CD4-positive, CD25-positive, alpha-beta regulatory T cell (primary cell): ENCODE measurements around the gene ZNF81. TPM values are rescaled to one million over a fixed set of nuclear protein-coding genes. Genes with fewer than 3 reads are reported as not detected.

Experiments used
- ATAC-seq, 2 donors: fragments of 150-1000 bp; cut with Tn5 transposase; one replicate each; pipeline ENCODE4 v1.10.0; 2021; ENCODE audit warnings: low read depth in 2 of 2, moderate number of reproducible peaks in 2 of 2, moderate library complexity in 1 of 2
- DNase-seq, 3 donors: peaks; one replicate each; pipeline versions ENCODE4 v3.0.0 to v3.0.0-alpha.2; 2012 to 2022; ENCODE audit warnings: mixed read lengths in 1 of 3
- H3K27ac ChIP-seq: one replicate; pipeline ENCODE4 v1.7.0; 2013; ENCODE audit warnings: mild to moderate bottlenecking, low read length; ENCODE audit not compliant: insufficient read depth, poor library complexity, severe bottlenecking
- H3K27me3 ChIP-seq: one replicate; pipeline ENCODE4 v1.7.0; 2013; ENCODE audit warnings: low read length; ENCODE audit not compliant: control insufficient read depth, insufficient read depth
- H3K36me3 ChIP-seq: one replicate; pipeline ENCODE4 v1.7.0; 2013; ENCODE audit warnings: mild to moderate bottlenecking, low read length, moderate library complexity; ENCODE audit not compliant: control insufficient read depth, insufficient read depth
- H3K4me1 ChIP-seq: 2 replicates; pipeline ENCODE4 v1.7.0; 2013; ENCODE audit warnings: mild to moderate bottlenecking, low read length; ENCODE audit not compliant: insufficient read depth, control insufficient read depth, poor library complexity, severe bottlenecking
- H3K4me3 ChIP-seq: one replicate; pipeline ENCODE4 v1.7.0; 2013; ENCODE audit warnings: low read depth, mild to moderate bottlenecking, low read length, moderate library complexity
- H3K9me3 ChIP-seq, 2 experiments: 1 replicate in 1 of 2; 2 replicates in 1 of 2; pipeline ENCODE4 v1.7.0; 2013; ENCODE audit warnings: low read length in 2 of 2, mild to moderate bottlenecking in 1 of 2, moderate library complexity in 1 of 2; ENCODE audit not compliant: control insufficient read depth in 2 of 2
- H3K27ac Mint-ChIP-seq, 3 donors: one replicate each; pipeline ENCODE4 v1.8.0; 2020 to 2022; ENCODE audit warnings: mild to moderate bottlenecking in 3 of 3, mixed read lengths in 3 of 3, moderate library complexity in 2 of 3
- H3K27me3 Mint-ChIP-seq: one replicate; pipeline ENCODE4 v1.8.0; 2022; ENCODE audit warnings: mild to moderate bottlenecking, mixed read lengths
- H3K36me3 Mint-ChIP-seq: one replicate; pipeline ENCODE4 v1.8.0; 2020; ENCODE audit warnings: mixed read lengths
- H3K4me1 Mint-ChIP-seq, 4 donors: one replicate each; pipeline ENCODE4 v1.8.0; 2020 to 2022; ENCODE audit warnings: mixed read lengths in 4 of 4, mild to moderate bottlenecking in 1 of 4
- H3K4me3 Mint-ChIP-seq, 4 donors: one replicate each; pipeline ENCODE4 v1.8.0; 2020 to 2022; ENCODE audit warnings: mild to moderate bottlenecking in 4 of 4, mixed read lengths in 4 of 4, moderate library complexity in 3 of 4
- H3K9me3 Mint-ChIP-seq, 7 donors: one replicate each; pipeline ENCODE4 v1.8.0; 2020 to 2022; ENCODE audit warnings: mixed read lengths in 7 of 7, mild to moderate bottlenecking in 3 of 7, moderate library complexity in 2 of 7
- polyA plus RNA-seq, 4 donors: library from polyadenylated mRNA; unstranded; fragments of 300-500 nt; fragmentation: Illumina TruSeq; gene quantifications; one replicate each; pipeline ENCODE4 v1.2.3, GENCODE V29; 2021
- total RNA-seq: library from RNA; stranded (reverse); gene quantifications from one replicate; pipeline ENCODE4 v1.2.3, GENCODE V29; 2022

Gene ZNF81
- total and polyA plus RNA-seq, 5 donors from 2014 or later = 1.8 to 10.9 (median 3.0) TPM

DNA sequence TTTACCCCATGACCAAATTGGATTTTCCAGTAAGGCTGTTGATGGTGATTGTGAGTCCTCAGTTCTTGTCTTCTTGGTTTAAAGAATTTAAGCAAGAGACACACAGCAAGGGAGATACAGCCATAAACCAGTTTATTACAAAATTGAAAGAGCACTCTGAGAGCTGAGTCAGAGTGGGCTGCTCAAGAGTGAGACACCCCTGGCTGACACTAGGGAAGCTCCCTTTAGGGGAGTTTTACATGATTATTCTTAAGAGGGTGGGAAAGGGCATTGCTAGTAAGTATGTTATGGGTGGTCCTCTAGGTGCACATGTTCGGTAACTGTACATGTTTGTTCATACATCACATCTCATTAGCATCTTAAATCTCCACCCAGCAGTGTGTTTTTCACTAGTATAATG lies 18.8 kb upstream of the ZNF81 start:
- H3K4me3 Mint-ChIP-seq = no peak overlapping the region
- H3K9me3 Mint-ChIP-seq = no peaks in the 10 kb centered on the region
- no peaks in the 10 kb centered on the region for H3K27me3 ChIP-seq
- H3K4me1 ChIP-seq = no peaks in the 10 kb centered on the region
- no peak overlapping the region for H3K4me3 ChIP-seq
- H3K27ac ChIP-seq = no peak overlapping the region
- DNase-seq (no peak), ATAC-seq (no peak)
- H3K27ac Mint-ChIP-seq = no peak overlapping the region
- H3K36me3 Mint-ChIP-seq = peaks cover 3% of the 10 kb centered on the region
- H3K27me3 Mint-ChIP-seq = no peaks in the 10 kb centered on the region
- no peaks in the 10 kb centered on the region for H3K36me3 ChIP-seq
- peaks cover 0 to 13% (median 3%) of the 10 kb centered on the region in 4 donors for H3K4me1 Mint-ChIP-seq
- no peaks in the 10 kb centered on the region for H3K9me3 ChIP-seq

DNA sequence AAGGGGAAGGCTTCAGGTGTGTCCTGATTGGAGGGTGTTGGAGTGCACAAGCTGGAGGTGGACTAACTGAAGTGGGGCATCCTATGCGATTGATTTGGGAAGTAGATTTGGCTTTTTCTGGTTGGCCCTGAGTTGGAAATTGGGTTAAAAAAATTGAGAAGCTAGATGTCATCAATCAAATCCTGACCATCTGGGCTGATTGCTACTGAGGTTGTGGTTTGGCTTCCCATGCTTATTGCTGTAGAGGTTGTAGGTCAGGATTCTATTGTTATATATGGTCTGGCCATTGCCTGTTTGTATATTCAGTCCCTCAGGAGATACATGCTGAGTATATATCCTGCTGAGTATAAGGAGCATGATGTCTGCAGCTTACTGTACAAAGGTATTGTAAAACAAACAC lies 7.7 kb upstream of the ZNF81 start:
- Histone ChIP-seq H3K27ac (no peak overlapping the region), H3K4me1 (no peaks in the 10 kb centered on the region), H3K36me3 (no peaks in the 10 kb centered on the region), H3K9me3 (no peaks in the 10 kb centered on the region), H3K27me3 (no peaks in the 10 kb centered on the region), H3K4me3 (no peak overlapping the region)
- no peaks in the 10 kb centered on the region for H3K9me3 Mint-ChIP-seq
- H3K27ac Mint-ChIP-seq = no peak overlapping the region
- ATAC-seq (no peak), DNase-seq (no peak)
- H3K27me3 Mint-ChIP-seq = no peaks in the 10 kb centered on the region
- no peaks in the 10 kb centered on the region for H3K4me1 Mint-ChIP-seq
- H3K36me3 Mint-ChIP-seq = no peaks in the 10 kb centered on the region
- H3K4me3 Mint-ChIP-seq = no peak overlapping the region

DNA sequence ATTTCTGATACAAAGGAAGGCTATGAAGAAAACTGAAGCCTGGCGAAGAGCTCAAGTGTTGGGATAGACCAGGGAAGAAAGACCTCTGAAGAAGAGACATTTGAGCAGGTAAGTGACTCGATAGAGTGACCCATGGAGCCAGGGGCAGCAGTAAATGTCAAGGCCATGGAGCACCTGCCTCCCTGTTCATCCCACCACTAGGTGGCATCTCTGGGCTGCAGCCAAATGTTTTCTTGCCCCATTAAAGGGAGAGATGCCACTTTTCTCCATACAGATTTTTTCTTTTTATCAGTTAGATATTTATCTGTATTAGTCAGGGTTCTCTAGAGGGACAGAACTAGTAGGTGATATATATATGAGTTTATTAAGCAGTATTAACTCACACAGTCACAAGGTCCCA lies 4.9 kb upstream of the ZNF81 start:
- DNase-seq (peak; percentile 33 to 67 (median 54)), ATAC-seq (peak in 1 of 2 donors; percentile 33)
- Mint-ChIP-seq H3K27me3 (no peaks in the 10 kb centered on the region), H3K36me3 (no peaks in the 10 kb centered on the region), H3K9me3 (no peaks in the 10 kb centered on the region), H3K27ac (no peak overlapping the region), H3K4me1 (peaks cover 0 to 10% (median 3%) of the 10 kb centered on the region in 4 donors), H3K4me3 (no peak overlapping the region)
- no peak overlapping the region for H3K27ac ChIP-seq
- H3K4me3 ChIP-seq = no peak overlapping the region
- H3K36me3 ChIP-seq = no peaks in the 10 kb centered on the region
- H3K9me3 ChIP-seq = no peaks in the 10 kb centered on the region
- H3K27me3 ChIP-seq = no peaks in the 10 kb centered on the region
- no peaks in the 10 kb centered on the region for H3K4me1 ChIP-seq

DNA sequence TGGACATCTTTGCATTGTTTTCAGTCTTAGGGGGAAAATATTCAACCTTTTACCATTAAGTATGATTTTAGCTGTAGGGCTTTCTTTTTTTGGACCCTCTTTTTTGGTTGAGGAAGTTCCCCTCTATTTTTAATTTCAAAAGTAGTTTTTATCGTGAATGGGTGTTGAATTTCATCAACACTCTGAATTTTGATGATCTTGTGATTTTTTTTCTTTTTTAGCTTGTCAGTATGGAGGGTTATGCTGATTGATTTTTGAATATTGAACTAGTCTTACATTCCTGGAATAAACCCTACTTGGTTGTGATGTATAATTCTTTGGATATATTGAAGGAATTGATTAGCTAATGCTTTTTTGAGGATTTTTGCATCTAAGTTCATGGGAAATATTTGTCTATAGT lies 1.7 kb downstream of the ZNF81 start:
- ATAC-seq = no peak
- H3K4me3 ChIP-seq = peak overlapping the region; percentile 7
- no peaks in the 10 kb centered on the region for H3K27me3 Mint-ChIP-seq
- no peaks in the 10 kb centered on the region for H3K36me3 ChIP-seq
- H3K9me3 ChIP-seq = no peaks in the 10 kb centered on the region
- no peaks in the 10 kb centered on the region for H3K27me3 ChIP-seq
- no peak for DNase-seq
- peak overlapping the region in 2 of 4 donors; percentile 21 to 48 for H3K4me3 Mint-ChIP-seq
- H3K36me3 Mint-ChIP-seq = no peaks in the 10 kb centered on the region
- peaks cover 5% of the 10 kb centered on the region for H3K4me1 ChIP-seq
- no peaks in the 10 kb centered on the region for H3K9me3 Mint-ChIP-seq
- no peak overlapping the region for H3K27ac ChIP-seq
- H3K27ac Mint-ChIP-seq = peak overlapping the region in 1 of 3 donors; percentile 20
- H3K4me1 Mint-ChIP-seq = peaks cover 12 to 30% (median 18%) of the 10 kb centered on the region in 4 donors

DNA sequence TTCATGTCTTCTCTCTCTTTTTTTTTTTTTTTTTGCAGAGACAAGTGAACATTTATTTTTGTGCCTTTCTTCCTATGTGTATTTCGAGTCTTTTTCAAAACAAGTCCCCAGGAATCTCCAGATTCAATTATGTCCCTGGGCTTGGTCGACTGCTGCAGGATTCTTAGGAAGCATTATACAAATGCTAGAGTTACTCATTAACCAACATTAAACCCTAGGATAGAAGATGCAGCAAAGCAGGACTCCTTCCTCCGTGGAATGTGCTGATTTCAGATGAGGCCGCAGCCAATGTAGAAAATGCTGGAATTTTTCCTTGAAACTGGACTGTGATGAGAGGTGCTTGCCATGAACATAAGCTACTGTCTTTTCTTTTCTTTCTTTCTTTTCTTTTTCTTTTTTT lies 3.4 kb downstream of the ZNF81 start:
- Histone ChIP-seq H3K9me3 (no peaks in the 10 kb centered on the region), H3K4me1 (peaks cover 5% of the 10 kb centered on the region), H3K36me3 (no peaks in the 10 kb centered on the region), H3K4me3 (no peak overlapping the region), H3K27me3 (no peaks in the 10 kb centered on the region), H3K27ac (no peak overlapping the region)
- Mint-ChIP-seq H3K27ac (no peak overlapping the region), H3K36me3 (no peaks in the 10 kb centered on the region), H3K4me3 (peak overlapping the region in 1 of 4 donors; percentile 63), H3K4me1 (peaks cover 12 to 31% (median 19%) of the 10 kb centered on the region in 4 donors), H3K27me3 (no peaks in the 10 kb centered on the region), H3K9me3 (no peaks in the 10 kb centered on the region)
- DNase-seq (no peak), ATAC-seq (no peak)

DNA sequence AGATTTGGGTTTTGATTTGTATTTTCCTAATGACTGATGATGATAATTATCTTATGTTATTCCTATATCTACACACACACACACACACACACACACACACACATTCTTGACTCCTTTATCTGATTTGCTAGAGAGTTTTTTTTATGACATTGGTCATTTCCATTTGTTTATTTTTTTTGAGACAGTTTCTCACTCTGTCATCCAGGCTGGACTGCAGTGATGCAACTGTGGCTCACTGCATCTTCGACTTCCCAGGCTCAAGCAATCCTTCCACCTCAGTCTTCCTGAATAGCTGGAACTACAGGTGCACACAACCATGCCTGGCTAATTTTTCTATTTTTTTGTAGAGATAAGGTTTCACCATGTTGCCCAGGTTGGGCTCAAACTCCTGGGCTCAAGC lies 6.7 kb downstream of the ZNF81 start:
- no peak overlapping the region for H3K27ac Mint-ChIP-seq
- ATAC-seq (no peak), DNase-seq (no peak)
- H3K9me3 ChIP-seq = no peaks in the 10 kb centered on the region
- no peak overlapping the region for H3K4me3 Mint-ChIP-seq
- no peak overlapping the region for H3K27ac ChIP-seq
- H3K27me3 Mint-ChIP-seq = no peaks in the 10 kb centered on the region
- no peak overlapping the region for H3K4me3 ChIP-seq
- no peaks in the 10 kb centered on the region for H3K36me3 Mint-ChIP-seq
- no peaks in the 10 kb centered on the region for H3K4me1 ChIP-seq
- no peaks in the 10 kb centered on the region for H3K9me3 Mint-ChIP-seq
- H3K4me1 Mint-ChIP-seq = peaks cover 1 to 10% (median 7%) of the 10 kb centered on the region in 4 donors
- no peaks in the 10 kb centered on the region for H3K27me3 ChIP-seq
- H3K36me3 ChIP-seq = peaks cover 11% of the 10 kb centered on the region

DNA sequence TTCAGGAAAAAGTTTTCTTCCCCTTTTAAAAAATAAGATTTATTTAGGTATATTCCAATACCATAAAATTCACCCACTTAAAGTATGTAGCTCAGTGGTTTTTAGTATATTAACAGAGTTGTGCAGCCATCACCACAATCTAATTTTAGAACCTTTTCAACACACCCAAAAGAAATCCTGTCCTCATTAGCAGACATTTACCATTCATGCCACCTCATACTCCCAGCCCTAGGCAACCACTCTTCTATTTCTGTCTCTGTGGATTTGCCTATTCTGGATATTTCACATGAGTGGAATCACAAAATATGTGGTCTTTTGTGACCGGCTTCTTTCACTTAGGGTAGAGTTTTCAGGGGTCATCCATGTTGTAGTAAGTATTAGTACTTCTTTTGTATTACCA lies 7.4 kb downstream of the ZNF81 start:
- DNase-seq = no peak
- Mint-ChIP-seq H3K4me3 (no peak overlapping the region), H3K27ac (no peak overlapping the region), H3K27me3 (no peaks in the 10 kb centered on the region), H3K36me3 (no peaks in the 10 kb centered on the region), H3K4me1 (peaks cover 0 to 8% (median 5%) of the 10 kb centered on the region in 4 donors), H3K9me3 (no peaks in the 10 kb centered on the region)
- H3K9me3 ChIP-seq = no peaks in the 10 kb centered on the region
- no peak for ATAC-seq
- no peaks in the 10 kb centered on the region for H3K4me1 ChIP-seq
- H3K27ac ChIP-seq = no peak overlapping the region
- H3K27me3 ChIP-seq = no peaks in the 10 kb centered on the region
- peaks cover 15% of the 10 kb centered on the region for H3K36me3 ChIP-seq
- H3K4me3 ChIP-seq = no peak overlapping the region

DNA sequence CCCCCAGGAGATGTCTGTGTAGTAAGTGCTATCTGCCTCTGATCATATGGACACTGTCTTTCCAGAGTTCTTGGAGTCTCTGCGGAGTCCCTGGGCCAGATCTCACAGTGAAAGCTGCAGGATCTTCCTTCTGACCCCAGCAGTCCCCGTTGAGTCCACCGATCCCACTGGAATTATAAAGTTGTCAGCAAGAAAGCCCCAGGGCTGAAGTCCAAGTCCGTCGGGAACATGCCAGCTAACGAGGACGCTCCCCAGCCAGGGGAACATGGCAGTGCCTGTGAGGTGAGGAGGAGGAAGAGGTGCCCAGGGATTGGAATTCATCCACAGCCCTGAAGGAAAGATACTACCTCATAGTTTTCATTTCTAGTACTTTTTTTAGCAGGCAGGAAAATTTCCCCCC lies 9.3 kb downstream of the ZNF81 start:
- no peak overlapping the region for H3K4me3 ChIP-seq
- Mint-ChIP-seq H3K27me3 (no peaks in the 10 kb centered on the region), H3K36me3 (no peaks in the 10 kb centered on the region), H3K4me3 (no peak overlapping the region), H3K4me1 (peaks cover 0 to 6% (median 5%) of the 10 kb centered on the region in 4 donors), H3K9me3 (no peaks in the 10 kb centered on the region), H3K27ac (no peak overlapping the region)
- peaks cover 15% of the 10 kb centered on the region for H3K36me3 ChIP-seq
- no peaks in the 10 kb centered on the region for H3K9me3 ChIP-seq
- no peaks in the 10 kb centered on the region for H3K27me3 ChIP-seq
- H3K4me1 ChIP-seq = no peaks in the 10 kb centered on the region
- DNase-seq (no peak), ATAC-seq (no peak)
- H3K27ac ChIP-seq = no peak overlapping the region
